Bronchial epithelial cell (primary cell): ENCODE data around the gene GAS2. TPM values are rescaled to one million over a fixed set of nuclear protein-coding genes. Genes with fewer than 3 reads are reported as not detected.

ENCODE experiments used
- DNase-seq: peaks from one replicate; pipeline ENCODE4 v3.0.0-alpha.2; 2010; ENCODE audit warnings: low read depth
- FAIRE-seq: peaks from 2 replicates; lab custom pipeline; 2011; peaks lifted over from hg19 to GRCh38; lab: Jason Lieb, UNC
- H3K27me3 ChIP-seq: 2 replicates; pipeline ENCODE4 v1.5.1; 2011; ENCODE audit warnings: low read length; ENCODE audit not compliant: control insufficient read depth, insufficient read depth
- H3K36me3 ChIP-seq: 2 replicates; pipeline ENCODE4 v1.5.1; 2011; ENCODE audit warnings: low read length; ENCODE audit not compliant: control insufficient read depth, insufficient read depth
- H3K4me3 ChIP-seq: 2 replicates; pipeline ENCODE4 v1.5.1; 2011; ENCODE audit warnings: mild to moderate bottlenecking, low read depth, low read length, control low read depth
- total RNA-seq: library from RNA; depleted of rRNA; stranded (reverse); fragments of >200 nt; gene quantifications from 2 replicates; pipeline ENCODE4 v1.2.1, GENCODE V29; 2014
- TF ChIP-seq, protein P1 (sequence below): IDR thresholded peaks from 2 replicates; pipeline ENCODE4 v1.5.1; 2011; ENCODE audit warnings: mild to moderate bottlenecking, moderate library complexity, low read length, control low read depth, inconsistent platforms; ENCODE audit not compliant: insufficient read depth, severe bottlenecking

GAS2 gene
- total RNA-seq, 1 donor from 2014 or later: 1.1 TPM

DNA sequence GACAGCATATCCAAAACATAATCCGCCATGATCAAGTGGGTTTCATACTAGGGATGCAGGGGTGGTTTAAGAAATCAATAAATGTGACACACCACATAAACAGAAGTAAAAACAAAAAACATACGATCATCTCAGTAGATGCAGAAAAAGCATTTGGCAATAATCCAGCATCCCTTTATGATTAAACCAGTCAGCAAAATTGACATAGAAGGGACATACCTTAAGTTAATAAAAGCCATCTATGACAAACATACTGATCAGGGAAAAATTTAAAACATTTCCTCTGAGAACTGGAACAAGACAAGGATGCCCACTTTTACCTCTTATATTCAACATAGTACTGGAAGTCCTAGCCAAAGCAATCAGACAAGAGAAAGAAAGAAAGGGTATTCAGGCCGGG is 49.6 kb downstream of the GAS2 start:
- Histone ChIP-seq H3K4me3 (no peak overlapping the region), H3K27me3 (no peaks in the 10 kb centered on the region), H3K36me3 (no peaks in the 10 kb centered on the region)
- TF ChIP-seq, protein P1, sequence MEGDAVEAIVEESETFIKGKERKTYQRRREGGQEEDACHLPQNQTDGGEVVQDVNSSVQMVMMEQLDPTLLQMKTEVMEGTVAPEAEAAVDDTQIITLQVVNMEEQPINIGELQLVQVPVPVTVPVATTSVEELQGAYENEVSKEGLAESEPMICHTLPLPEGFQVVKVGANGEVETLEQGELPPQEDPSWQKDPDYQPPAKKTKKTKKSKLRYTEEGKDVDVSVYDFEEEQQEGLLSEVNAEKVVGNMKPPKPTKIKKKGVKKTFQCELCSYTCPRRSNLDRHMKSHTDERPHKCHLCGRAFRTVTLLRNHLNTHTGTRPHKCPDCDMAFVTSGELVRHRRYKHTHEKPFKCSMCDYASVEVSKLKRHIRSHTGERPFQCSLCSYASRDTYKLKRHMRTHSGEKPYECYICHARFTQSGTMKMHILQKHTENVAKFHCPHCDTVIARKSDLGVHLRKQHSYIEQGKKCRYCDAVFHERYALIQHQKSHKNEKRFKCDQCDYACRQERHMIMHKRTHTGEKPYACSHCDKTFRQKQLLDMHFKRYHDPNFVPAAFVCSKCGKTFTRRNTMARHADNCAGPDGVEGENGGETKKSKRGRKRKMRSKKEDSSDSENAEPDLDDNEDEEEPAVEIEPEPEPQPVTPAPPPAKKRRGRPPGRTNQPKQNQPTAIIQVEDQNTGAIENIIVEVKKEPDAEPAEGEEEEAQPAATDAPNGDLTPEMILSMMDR: no peak
- DNase-seq (no peak), FAIRE-seq (no peak)

DNA sequence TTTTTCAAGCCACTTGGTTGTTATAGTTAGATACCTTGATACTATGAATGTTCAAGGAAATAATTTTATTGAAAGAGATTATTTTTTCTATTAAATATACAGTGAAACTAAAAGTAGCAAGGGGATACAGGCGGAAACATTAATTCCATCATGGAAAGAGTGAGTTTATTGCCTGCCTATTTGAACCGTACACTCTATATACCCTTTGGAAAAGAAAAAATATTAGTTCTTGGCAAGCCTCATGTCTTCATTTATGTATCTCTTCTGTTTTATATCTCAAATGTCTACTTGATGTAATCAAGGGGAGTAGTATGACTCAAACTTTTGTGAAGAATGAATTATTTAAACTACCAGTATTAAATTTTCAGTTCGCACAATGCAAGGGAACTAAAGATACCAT is 54.0 kb downstream of the GAS2 start:
- DNase-seq (no peak), FAIRE-seq (no peak)
- Histone ChIP-seq H3K27me3 (no peaks in the 10 kb centered on the region), H3K36me3 (no peaks in the 10 kb centered on the region), H3K4me3 (no peak overlapping the region)
- TF ChIP-seq, protein P1: no peak

DNA sequence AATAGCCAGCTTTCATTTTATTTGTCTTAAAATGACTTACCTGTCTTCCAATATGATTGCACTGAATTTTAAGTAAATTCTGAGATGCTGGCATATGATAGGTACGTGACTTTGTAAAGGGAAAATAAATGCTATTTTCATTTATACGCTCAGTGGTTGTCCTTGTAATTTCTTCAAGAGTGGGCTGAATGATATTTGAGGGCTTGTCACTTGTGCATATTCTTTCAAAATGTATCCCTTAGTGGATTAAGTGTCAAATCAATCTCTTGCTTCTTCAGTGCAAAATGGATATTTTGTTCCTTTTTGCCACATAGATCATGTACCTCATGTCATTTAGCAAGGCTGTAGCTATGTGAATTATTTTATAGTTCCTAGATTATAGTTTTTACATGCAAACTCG is 56.9 kb downstream of the GAS2 start:
- no peaks in the 10 kb centered on the region for H3K27me3 ChIP-seq
- DNase-seq: no peak
- no peak for FAIRE-seq
- TF ChIP-seq, protein P1: no peak
- no peaks in the 10 kb centered on the region for H3K36me3 ChIP-seq
- H3K4me3 ChIP-seq: no peak overlapping the region

DNA sequence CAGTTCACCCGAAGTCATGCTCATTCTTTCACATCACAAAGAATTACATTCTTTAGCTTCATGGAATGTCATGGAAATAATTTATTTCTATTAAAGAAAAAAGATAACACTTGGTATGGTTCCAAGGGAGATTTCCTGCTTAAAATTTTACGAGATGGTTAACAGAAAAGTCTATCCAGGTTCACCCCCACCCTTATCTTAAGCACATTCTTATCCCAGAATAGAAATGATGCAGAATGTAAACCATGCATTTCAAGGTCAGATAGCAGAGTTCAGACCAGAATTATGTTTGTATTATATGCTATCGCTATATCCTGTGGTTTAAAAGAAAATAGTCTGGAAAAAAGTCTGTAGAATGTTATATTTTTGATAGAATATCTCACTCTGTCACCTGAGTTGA is 58.7 kb downstream of the GAS2 start:
- Histone ChIP-seq H3K4me3 (no peak overlapping the region), H3K27me3 (no peaks in the 10 kb centered on the region), H3K36me3 (no peaks in the 10 kb centered on the region)
- no peak for FAIRE-seq
- TF ChIP-seq, protein P1: no peak
- no peak for DNase-seq

DNA sequence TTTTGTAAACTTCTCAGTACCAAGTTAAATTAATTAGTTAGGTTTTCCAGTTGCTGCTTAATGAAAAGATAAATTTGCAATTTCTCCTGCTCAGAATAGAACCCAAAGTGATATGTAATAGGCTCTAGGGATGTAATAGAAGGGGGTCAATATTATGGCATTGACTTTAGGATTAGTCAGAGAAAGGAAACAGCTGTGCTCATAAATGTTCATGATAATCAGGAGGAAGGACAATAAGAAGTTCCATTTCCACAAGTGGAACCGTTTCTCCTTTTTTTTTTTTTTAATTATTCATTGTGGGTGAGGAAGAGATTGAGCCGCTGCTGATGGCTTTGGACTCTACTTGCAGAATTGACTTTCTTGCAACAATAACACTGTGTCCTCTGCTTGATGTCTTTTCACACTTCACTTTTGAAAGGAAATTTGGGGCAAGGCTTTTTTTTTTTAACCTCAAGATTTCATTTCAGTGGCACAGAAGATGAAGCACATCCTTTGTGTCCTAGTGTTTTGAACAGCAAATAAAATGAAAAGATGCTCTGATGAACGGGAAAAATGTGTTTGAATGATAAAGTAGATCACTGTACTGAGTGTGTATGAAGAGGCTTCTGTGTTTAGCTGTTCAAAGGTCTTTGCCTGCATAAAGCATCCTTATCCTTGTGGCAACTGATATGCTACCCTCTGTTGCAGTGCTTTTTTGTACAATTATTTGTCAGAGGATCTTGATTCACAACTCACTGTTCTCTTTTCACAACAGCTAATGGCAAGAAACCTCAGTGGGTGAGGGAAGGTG is 62.4 kb downstream of the GAS2 start:
- Histone ChIP-seq H3K4me3 (no peak overlapping the region), H3K36me3 (no peaks in the 10 kb centered on the region), H3K27me3 (no peaks in the 10 kb centered on the region)
- FAIRE-seq (no peak), DNase-seq (no peak)
- TF ChIP-seq, protein P1: no peak

DNA sequence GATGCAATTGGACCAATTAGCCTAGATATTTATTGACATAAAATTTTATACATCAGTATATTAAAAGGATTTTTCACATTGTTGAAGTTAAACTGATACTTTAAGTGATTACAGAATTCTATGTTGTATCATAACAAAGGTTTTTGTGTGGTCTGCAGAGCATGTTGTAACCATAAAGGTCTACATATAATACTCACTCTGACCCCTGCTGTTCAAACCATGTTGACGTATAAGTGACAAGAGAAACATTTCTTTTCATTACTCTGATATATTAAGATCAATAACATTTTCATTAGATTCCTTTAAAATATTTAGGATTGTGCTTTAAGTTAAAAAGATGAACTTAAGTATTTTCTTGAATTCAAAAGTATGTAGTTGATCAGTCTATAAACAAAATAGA is 63.9 kb downstream of the GAS2 start:
- FAIRE-seq: no peak

More for the DNA sequence above, 63.9 kb downstream of the GAS2 start:
- Histone ChIP-seq H3K4me3 (no peak overlapping the region), H3K27me3 (no peaks in the 10 kb centered on the region), H3K36me3 (no peaks in the 10 kb centered on the region)
- TF ChIP-seq, protein P1: peak; percentile 8
- peak; percentile 52 for DNase-seq
